SU-DHL-6 (cell line): ENCODE results near the gene LRRC7.

ENCODE experiments used
- EZH2phosphoT487 ChIP-seq: fragments of 200-600 bp; sonication (generic), shearing (Covaris generic); conservative IDR thresholded peaks from 2 replicates; pipeline ENCODE4 v1.6.1; 2018; ENCODE audit warnings: mild to moderate bottlenecking, antibody characterized with exemption, low read length, moderate library complexity, mixed read lengths
- TF ChIP-seq, protein P1 (sequence below): fragments of 200-600 bp; sonication (generic); IDR thresholded peaks from one replicate; pipeline ENCODE4 v1.5.1; 2017; ENCODE audit warnings: antibody characterized with exemption, mild to moderate bottlenecking, low read length, moderate library complexity; ENCODE audit not compliant: insufficient read depth, poor library complexity, severe bottlenecking

DNA sequence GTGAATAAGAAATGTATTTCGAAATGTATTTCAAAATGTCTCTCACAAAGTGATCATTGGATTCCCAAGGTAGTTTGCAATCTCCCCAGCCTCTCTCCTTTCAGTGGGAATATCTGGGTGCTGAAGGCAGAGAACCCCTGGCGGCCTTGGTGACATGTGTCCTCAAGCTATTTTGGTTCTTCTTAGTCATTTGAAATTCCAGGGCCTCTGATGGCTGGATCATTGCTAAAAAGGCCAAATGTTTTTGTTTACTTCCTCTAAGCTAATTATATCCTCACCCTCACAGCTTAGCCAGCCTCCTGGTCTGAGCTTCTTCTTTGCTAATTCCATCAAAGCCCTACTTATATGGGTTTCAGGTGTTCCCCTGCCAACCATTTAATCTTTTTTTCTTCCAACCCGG lies 566.4 kb downstream of the LRRC7 start:
- TF ChIP-seq, protein P1, sequence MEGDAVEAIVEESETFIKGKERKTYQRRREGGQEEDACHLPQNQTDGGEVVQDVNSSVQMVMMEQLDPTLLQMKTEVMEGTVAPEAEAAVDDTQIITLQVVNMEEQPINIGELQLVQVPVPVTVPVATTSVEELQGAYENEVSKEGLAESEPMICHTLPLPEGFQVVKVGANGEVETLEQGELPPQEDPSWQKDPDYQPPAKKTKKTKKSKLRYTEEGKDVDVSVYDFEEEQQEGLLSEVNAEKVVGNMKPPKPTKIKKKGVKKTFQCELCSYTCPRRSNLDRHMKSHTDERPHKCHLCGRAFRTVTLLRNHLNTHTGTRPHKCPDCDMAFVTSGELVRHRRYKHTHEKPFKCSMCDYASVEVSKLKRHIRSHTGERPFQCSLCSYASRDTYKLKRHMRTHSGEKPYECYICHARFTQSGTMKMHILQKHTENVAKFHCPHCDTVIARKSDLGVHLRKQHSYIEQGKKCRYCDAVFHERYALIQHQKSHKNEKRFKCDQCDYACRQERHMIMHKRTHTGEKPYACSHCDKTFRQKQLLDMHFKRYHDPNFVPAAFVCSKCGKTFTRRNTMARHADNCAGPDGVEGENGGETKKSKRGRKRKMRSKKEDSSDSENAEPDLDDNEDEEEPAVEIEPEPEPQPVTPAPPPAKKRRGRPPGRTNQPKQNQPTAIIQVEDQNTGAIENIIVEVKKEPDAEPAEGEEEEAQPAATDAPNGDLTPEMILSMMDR: no peak
- TF ChIP-seq EZH2phosphoT487: no peak
